Measurements from ENCODE around the gene MARCHF4.
A peak's percentile ranks its signal among the peaks of the same experiment; 100 is the strongest.

Gene MARCHF4, protein sequence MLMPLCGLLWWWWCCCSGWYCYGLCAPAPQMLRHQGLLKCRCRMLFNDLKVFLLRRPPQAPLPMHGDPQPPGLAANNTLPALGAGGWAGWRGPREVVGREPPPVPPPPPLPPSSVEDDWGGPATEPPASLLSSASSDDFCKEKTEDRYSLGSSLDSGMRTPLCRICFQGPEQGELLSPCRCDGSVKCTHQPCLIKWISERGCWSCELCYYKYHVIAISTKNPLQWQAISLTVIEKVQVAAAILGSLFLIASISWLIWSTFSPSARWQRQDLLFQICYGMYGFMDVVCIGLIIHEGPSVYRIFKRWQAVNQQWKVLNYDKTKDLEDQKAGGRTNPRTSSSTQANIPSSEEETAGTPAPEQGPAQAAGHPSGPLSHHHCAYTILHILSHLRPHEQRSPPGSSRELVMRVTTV

DNA sequence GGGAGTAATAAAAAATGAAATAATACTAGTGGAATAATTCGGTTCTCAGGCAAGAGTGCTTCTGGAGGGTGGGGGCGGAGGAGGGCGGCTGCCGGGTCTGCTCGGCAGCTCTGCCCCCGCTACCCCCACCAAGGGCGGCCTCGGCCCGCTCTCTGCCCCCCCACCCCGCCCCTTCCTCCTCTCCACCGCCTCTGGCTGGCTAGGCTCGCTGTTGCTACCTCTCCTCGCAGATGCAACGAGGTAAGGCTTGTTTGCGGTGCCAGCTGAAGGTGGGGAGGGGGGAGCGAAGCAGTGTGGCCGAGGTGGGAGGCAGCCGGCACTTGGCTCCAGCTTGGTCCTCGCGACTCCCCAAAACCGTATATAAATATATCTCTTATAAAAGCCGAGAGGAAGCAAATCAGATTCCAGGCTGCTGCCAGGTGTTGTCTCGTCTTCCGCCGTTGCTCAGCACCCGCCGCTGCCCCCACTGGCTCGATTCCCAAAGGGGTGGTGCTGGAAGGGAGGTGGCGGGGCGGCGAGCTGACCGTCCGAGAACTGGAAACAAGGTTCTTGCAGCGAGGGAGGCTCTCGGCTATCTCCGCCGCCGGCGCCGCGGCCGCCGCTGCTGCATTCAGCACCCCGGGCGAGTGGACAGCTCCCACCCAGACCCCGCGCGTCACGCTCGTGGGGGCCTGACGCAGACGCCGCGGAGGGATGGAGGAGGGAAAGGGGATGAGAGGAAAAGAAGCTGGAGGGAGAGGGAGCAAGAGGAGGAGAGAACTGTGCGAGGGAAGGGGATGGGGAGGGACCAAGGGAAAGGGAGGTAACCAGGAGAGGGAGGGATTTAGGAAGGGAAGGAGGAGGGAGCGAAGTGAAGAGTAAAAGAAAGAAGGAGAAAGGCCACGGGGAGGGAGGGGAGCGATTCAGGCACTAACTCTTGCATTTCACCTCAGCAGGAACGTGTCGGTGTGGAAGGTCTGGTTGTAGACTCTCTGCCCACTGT, at the start of gene MARCHF4:
MARCHF4 (minus strand) TSS at position 763 of the 982 bp plus-strand sequence. CDS start 2,223 bp downstream, outside the sequence.
- peak; percentile 52 for DNase-seq

GRCh38 chr2:216420367-216421101, 48.3 kb upstream of the MARCHF4 start:
- DNase-seq, result no peak

GRCh38 chr2:216418981-216419380, 46.7 kb upstream of the MARCHF4 start:
- DNase-seq, result no peak

DNA sequence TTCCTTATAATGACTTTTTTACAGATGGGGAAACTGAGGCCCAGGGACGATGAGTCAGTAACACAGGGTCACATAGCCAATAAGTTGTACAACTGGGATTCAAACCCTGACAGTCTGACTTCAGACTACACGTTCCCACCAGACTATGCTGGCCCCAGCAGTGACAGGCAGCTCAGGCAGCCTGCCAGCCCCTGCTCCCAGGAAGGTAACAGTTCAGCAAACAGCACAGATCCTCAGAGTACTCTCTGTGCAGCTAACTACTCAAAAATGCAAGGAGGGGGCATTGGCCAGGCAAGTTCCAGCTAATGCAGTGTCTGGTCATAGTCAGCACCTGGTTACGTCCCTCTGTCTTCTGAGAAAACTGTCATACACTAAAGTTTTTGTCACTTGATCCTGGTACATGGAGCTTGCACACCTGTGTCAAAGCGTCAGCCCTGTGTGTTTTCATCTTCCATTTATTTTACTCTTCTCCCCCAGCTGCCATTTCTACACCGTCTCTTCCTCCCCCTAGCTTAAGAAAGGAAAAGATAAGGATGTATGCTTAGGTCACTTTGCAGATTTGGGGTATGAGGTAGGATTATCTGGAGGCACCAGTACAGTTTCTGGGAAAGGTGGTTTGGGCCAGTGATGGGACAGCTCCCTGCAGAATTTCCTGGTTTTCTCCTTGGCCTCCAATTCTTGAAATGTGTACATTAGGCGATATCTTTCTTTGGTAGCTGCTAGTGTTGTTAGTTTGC, 44.5 kb upstream of the MARCHF4 start:
- DNase-seq, result no peak

GRCh38 chr2:216415541-216415940, 43.3 kb upstream of the MARCHF4 start:
- no peak for DNase-seq

DNA sequence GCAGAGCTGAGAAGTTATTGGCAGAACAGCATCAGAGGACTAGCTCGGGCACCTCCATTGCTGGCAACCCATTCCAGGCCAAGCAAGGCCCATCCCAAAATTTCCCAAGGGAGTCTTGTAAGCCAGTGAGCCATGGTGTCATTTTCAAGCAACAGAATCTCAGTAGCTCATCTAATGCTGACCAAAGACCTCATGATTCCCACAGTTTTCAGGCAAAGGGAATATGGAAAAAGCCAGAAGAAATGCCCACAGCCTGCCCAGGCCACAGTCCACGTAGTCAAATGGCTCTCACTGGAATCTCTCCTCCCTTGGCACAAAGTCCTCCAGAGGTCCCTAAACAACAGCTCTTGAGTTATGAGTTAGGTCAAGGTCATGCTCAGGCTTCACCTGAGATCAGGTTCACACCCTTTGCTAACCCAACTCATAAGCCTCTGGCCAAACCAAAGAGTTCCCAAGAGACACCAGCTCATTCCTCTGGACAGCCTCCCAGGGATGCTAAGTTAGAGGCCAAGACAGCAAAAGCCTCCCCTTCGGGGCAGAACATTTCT, 42.6 kb upstream of the MARCHF4 start:
- no peak for DNase-seq

- no peak for DNase-seq
Observed at GRCh38 chr2:216413882-216414281, 41.6 kb upstream of the MARCHF4 start.

- peak; percentile 93 for DNase-seq
Observed at GRCh38 chr2:216412022-216412999, 40.0 kb upstream of the MARCHF4 start, which contains the start of gene SMARCAL1. Gene SMARCAL1 (plus strand): TSS chr2:216412484. CDS start chr2:216414705, 2,221 bp downstream.

GRCh38 chr2:216410550-216410949, 38.3 kb upstream of the MARCHF4 start:
- no peak for DNase-seq

- no peak for DNase-seq
Observed at GRCh38 chr2:216408426-216409290, 36.4 kb upstream of the MARCHF4 start.

DNA sequence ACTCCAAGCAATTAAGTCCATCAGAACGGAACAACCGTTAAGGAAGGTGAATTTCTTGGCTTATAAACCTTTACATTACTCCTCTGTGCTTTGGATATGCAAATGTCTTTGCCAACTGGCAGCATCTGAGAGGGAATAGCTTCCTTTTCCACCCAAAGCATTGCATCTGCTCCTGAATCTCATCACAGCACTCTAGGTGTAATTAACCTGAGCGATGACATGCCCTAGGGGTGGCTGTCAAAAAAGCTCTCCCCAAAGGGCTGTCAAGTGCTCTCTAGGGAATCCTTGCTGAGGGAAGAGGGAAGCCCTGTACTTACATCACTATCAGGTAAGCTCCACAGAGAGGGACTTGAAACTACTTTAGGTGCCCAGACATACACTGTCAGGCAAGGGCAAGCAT, 34.5 kb upstream of the MARCHF4 start:
- no peak for DNase-seq

GRCh38 chr2:216405588-216405987, 33.3 kb upstream of the MARCHF4 start:
- DNase-seq, result no peak

DNA sequence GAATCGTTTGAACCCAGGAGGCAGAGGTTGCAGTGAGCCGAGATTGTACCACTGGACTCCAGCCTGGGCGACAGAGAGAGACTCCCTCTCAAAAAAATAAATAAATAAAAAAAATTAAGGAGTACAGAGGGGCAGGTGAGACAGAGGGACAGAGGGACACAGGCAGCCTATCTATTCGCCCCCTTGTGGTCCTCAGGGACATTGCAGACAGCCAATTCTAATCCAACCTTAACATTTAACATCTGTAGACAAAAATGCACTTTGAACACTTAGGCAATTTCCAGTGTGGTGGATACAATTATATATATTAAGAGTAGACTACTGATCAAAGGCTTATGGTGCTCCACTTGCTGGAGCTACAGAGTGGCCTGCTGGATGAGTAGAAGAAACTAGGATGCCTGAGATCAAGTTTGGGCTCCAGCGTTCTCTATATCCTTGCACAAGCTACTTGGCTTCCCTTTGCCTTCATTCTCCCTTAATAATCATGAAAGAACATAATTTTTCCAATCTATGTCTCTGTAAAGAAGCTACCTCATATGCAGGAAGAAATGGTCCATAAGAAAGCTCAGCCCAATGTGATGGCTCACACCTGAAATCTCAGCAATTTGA, 31.8 kb upstream of the MARCHF4 start:
- no peak for DNase-seq

DNA sequence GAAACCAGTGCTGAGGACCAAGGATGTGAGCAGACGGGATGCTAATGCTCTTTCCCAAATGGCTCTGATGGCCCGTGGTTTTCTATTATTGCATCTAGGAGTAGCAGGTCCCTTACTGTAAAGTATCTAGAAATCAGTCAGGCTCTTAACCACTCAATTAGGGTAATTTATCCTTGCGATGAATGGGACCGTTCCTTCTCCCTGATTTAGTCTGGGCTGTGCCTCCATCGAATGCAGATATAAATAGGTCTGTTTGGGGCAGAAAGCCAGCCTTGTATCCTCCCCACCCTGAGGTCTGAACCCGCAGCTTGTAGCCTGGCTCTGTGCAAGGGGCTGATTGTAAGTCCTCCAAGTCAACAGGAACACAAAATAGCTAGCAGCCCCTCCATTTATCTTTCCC, 30.5 kb upstream of the MARCHF4 start:
- DNase-seq, result no peak

- DNase-seq, result no peak
Observed at GRCh38 chr2:216399621-216400020, 27.3 kb upstream of the MARCHF4 start.

DNA sequence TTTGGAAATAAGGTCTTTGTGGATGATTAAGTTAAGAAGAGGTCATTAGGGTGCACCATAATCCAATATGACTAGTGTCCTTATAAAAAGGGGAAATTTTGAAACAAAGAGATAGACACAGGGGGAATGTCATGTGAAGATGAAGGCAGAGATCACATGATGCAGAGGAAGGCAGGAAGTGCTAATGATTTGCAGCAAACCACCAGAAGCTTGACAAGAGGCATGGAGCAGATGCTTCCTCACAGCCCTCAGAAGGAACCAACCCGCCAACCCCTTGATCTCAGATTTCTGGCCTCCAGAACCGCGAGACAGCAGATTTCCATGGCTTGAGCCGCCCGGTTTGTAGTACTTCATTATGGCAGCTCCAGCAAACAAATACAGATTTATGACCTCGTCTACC, 22.6 kb upstream of the MARCHF4 start:
- DNase-seq, result no peak

DNA sequence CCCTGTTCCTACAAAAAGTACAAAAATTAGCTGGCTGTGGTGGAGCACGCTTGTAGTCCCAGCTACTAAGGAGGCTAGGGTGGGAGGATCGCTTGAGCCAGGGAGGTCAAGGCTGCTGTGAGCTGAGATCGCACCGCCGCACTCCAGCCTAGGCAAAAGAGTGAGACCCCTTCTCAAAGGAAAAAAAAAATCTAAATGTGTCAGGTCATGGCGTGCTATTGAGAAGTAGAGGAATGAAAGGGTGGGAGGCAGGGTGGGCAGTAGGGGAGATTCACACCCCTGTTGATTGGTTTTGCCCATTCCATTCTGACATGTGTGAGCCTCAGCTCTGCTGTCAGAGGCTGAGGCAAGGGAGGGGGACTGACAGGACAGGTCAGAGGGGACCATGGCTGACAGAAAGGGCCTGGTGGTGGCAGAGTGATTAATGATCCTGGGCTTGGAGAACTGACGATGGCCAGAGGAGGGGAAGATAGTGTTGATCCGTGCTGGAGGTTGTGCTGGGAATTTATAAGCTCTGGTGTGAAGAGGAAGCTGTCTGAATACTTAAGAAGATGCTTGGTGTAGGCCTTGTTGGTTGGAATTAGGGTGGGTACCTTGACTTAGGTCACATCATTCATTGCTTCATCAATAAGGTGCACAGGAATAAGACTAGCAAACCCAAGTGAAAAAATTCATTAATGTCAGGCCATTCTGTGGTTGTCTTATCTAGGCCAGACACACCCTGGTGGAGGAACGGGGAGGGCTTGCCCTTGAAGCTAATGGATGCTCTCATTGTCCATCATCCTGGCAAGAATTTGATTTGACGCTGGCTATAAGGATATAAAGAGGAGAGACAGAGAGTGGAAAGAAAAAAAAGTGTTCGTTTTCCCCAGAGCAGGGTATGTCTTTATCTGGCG, 20.9 kb upstream of the MARCHF4 start:
- no peak for DNase-seq

DNA sequence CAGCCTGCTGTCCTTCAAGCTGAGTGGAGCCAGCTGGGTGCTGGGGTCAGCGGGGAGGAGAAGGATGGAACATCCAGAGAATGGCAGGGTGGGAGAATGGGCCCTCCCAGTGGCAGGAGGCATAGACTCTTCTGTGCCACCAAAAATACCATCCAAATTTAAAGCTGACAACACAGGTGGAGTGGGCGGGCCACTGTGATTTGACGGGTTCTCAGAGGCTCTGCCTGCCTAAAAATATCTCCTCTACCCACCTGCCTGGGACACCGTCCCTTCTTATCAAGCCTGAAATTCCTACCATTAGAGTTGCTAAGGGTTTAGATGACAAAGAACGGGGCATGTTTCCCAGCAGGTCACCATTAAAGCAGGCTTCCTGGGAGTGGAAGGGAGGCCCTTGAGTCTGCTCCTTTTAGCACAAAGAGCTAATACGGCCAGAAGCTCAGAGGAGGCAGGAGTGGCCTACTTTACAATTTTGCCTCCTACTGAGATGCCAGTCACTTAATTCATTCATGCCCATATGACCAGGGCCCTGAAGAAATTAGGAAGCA, 19.8 kb upstream of the MARCHF4 start:
- DNase-seq, result no peak
